ENCODE measurements around the gene SLC7A6OS.
A peak's percentile ranks its signal among the peaks of the same experiment; 100 is the strongest.

SLC7A6OS gene

DNA sequence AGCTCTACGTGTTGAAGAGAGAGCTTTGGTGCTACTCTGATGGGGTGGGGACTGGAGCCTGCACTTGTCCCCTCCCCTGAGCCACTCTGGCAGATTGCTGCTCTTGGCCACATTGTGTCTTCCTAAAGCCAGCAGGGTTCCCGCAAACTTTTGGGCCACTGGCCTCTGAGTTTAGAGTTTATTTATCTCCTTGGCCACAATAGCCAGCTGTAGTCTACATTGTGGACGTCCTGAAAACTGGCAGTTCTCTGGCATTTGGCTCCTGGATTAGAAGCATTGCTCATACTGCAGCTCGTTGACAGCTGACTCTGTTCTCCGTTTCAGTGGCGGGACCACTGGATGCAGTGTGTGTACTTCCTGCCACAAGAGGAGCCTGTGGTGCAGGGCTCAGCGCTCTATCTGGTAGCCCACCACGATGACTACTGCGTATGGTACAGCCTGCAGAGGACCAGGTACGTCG is 34.6 kb upstream of the SLC7A6OS start:
- DNase-seq (ENCODE audit: low read depth), result no peak
- H3K4me3 ChIP-seq (ENCODE audit: low read length), result no peak overlapping the region
- TF ChIP-seq, protein P1, sequence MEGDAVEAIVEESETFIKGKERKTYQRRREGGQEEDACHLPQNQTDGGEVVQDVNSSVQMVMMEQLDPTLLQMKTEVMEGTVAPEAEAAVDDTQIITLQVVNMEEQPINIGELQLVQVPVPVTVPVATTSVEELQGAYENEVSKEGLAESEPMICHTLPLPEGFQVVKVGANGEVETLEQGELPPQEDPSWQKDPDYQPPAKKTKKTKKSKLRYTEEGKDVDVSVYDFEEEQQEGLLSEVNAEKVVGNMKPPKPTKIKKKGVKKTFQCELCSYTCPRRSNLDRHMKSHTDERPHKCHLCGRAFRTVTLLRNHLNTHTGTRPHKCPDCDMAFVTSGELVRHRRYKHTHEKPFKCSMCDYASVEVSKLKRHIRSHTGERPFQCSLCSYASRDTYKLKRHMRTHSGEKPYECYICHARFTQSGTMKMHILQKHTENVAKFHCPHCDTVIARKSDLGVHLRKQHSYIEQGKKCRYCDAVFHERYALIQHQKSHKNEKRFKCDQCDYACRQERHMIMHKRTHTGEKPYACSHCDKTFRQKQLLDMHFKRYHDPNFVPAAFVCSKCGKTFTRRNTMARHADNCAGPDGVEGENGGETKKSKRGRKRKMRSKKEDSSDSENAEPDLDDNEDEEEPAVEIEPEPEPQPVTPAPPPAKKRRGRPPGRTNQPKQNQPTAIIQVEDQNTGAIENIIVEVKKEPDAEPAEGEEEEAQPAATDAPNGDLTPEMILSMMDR (conservative IDR thresholded peaks at IDR 0.05; ENCODE audit: low read length), result no peak

DNA sequence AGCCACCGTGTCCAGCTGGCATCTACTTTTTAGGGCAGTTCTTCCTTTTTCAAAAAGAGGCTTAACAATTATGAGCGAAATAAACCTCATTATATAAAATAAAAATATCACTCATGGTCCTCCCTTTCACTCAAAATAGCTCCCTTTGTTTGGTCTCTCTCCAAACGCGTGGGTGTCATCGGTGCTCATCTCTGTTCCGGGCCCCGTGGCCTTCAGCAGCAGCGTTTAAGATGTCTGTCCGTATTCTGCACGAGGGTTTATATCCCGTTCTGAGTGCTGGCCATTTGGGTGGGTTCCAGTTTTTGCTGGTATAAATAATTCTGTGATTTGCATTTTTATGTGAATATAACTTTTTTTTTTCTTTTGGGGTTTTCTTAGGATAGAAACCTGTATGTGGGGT is 33.5 kb upstream of the SLC7A6OS start:
- H3K4me3 ChIP-seq (ENCODE audit: low read length), result no peak overlapping the region
- no peak for DNase-seq (ENCODE audit: low read depth)
- TF ChIP-seq, protein P1 (conservative IDR thresholded peaks at IDR 0.05; ENCODE audit: low read length), result no peak

- TF ChIP-seq, protein P1 (conservative IDR thresholded peaks at IDR 0.05; ENCODE audit: low read length), result no peak
- H3K4me3 ChIP-seq (ENCODE audit: low read length), result no peak overlapping the region
- no peak for DNase-seq (ENCODE audit: low read depth)
Observed at GRCh38 chr16:68343137-68343536, 32.4 kb upstream of the SLC7A6OS start.

DNA sequence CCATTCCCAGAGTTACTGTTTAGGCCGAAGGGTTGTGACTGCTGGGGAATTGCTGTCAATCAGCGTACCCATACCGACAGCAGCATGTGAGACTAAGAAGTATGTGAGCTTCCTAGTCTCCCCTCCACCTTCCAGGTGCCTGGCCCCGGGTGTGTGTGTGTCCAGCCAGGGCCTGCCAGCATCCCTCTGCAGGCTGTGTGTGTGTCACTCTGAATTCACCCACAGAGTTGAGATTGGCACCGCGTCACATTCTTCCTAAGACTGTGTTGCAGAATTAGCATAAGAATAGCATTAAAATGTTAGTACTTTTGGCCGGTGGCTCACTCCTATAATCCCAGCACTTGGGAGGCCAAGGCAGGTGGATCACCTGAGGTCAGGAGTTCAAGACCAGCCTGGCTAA is 31.9 kb upstream of the SLC7A6OS start:
- TF ChIP-seq, protein P1 (conservative IDR thresholded peaks at IDR 0.05; ENCODE audit: low read length), result no peak
- no peak for DNase-seq (ENCODE audit: low read depth)
- H3K4me3 ChIP-seq (ENCODE audit: low read length), result no peak overlapping the region

- no peak overlapping the region for H3K4me3 ChIP-seq (ENCODE audit: low read length)
- TF ChIP-seq, protein P1 (conservative IDR thresholded peaks at IDR 0.05; ENCODE audit: low read length), result no peak
Observed at GRCh38 chr16:68339214-68339613, 28.5 kb upstream of the SLC7A6OS start.

DNA sequence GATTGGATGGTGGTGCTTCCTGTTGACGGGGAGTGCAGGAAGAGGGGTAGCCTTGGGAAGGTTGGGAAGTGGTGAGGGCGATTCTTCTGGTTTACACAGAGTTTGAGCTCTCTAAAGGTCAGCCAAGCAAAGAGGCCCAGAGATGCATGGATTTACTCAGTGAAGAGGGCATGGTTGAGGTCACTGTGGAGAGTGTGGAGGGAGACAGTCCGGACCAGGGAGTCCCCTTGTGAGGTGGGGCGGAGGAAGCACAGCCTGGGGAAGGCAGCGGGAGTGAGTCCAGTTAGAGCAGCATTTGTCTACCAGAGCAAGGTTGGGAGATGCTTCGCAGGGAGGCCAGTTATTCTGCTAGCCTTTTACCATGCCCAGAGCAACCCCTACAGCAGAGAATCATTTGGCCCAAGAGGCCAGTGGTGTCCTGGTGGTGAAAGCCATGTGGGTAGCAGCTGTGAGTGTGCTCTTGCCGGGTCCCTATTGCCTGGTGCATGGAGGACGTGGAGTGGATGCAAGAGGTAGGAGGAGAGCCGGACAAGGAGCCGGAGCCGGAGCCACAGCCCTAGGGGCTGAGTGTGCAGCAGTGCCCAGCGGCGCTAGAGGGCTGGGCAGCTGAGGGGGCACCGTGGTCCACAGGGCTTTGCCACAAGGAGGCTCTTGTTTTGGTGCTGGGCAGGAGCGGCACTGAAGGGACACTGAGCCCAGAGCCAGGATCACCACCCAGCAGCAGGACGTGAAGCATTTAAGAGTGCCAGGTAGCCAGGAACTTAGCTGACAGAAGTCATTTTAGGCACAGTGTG is 27.8 kb upstream of the SLC7A6OS start:
- TF ChIP-seq, protein P1 (conservative IDR thresholded peaks at IDR 0.05; ENCODE audit: low read length), result no peak
- H3K4me3 ChIP-seq (ENCODE audit: low read length), result no peak overlapping the region
- DNase-seq (ENCODE audit: low read depth), result no peak

More at GRCh38 chr16:68339214-68339613, 28.5 kb upstream of the SLC7A6OS start:
- DNase-seq (ENCODE audit: low read depth), result no peak

DNA sequence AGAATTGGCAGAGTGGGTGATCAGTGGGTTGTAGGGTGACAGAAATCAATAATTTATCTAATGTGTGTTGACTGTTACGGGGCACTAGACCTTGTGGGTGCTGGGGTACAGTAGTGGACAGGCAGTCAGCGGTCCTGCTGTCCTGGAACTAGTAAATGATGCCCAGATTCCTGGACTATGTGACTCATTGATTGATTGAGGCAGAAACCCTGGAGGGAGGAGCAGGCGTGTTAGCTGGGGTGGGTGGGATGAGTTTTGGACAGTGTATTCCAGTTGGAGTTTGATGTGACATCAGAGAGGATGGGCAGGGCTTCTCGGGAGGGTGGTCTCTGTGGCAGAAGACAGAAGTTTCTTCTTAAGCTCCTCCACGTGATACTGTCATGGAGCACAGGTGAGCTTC is 24.4 kb upstream of the SLC7A6OS start:
- peak; percentile 31 for DNase-seq (ENCODE audit: low read depth)
- H3K4me3 ChIP-seq (ENCODE audit: low read length), result no peak overlapping the region
- TF ChIP-seq, protein P1 (conservative IDR thresholded peaks at IDR 0.05; ENCODE audit: low read length), result no peak
